ENCODE results near the gene IRF4. TPM values are rescaled to one million over a fixed set of nuclear protein-coding genes. Genes with fewer than 3 reads are reported as not detected.

IRF4 gene
- total and polyA plus RNA-seq, 2 donors (not counting 3 experiments of a cell fraction or from before 2014, with no cell fraction given) = not detected

- no peak for FAIRE-seq
- Histone ChIP-seq H3K4me1 (ENCODE audit: control insufficient read depth, extremely low read depth, insufficient read depth, low read length) (no peaks in the 10 kb centered on the region), H3K9me1 (replicated peaks; ENCODE audit: control insufficient read depth, extremely low read depth, insufficient read depth, low read length) (no peaks in the 10 kb centered on the region), H3K4me2 (ENCODE audit: insufficient read depth, low read length) (no peak overlapping the region), H3K9me3 (replicated peaks; ENCODE audit: control insufficient read depth, insufficient read depth, low read length) (no peaks in the 10 kb centered on the region), H3K4me3 (replicated peaks in 1 of 3; ENCODE audit: insufficient read depth in 1 of 3, low read depth in 1 of 3, low read length in 3 of 3) (no peak overlapping the region), H3K9ac (replicated peaks; ENCODE audit: extremely low read depth, insufficient read depth, low read length) (no peak overlapping the region), H3K36me3 (ENCODE audit: control insufficient read depth in 2 of 2, extremely low read depth in 1 of 2, insufficient read depth in 2 of 2, low read length in 2 of 2) (no peaks in the 10 kb centered on the region), H3K27ac (ENCODE audit: insufficient read depth, low read depth, low read length) (no peak overlapping the region), H4K20me1 (replicated peaks; ENCODE audit: control insufficient read depth, extremely low read depth, insufficient read depth, low read length) (no peaks in the 10 kb centered on the region), H3K27me3 (ENCODE audit: control insufficient read depth in 2 of 2, insufficient read depth in 2 of 2, low read length in 2 of 2) (no peaks in the 10 kb centered on the region), H3K79me2 (ENCODE audit: control insufficient read depth, insufficient read depth, low read length) (no peaks in the 10 kb centered on the region), H2AFZ (ENCODE audit: low read depth, low read length) (no peak overlapping the region)
- intact Hi-C loops (cut with micrococcal nuclease) (no loop called here), dilution Hi-C loops (cut with MboI; ENCODE audit: extremely low pct_ligation_motif_present, low sequenced_read_pairs) (no loop called here)
- DNase-seq (ENCODE audit: low read depth, low spot score) = no peak
- ChIA-PET CTCF (no interaction called here), POLR2A (no interaction called here)
- TF ChIP-seq JUN (IDR thresholded peaks at IDR 0.05; ENCODE audit: borderline replicate concordance, insufficient read depth, insufficient read length, low read depth) = no peak
- no peak for TF ChIP-seq GATA2 (IDR thresholded peaks at IDR 0.05; ENCODE audit: insufficient read depth, insufficient read length, low read depth, low read length)
- TF ChIP-seq POLR2AphosphoS5 (IDR thresholded peaks at IDR 0.05; ENCODE audit: insufficient read depth, low read depth, low read length) = no peak
- TF ChIP-seq, protein P1, sequence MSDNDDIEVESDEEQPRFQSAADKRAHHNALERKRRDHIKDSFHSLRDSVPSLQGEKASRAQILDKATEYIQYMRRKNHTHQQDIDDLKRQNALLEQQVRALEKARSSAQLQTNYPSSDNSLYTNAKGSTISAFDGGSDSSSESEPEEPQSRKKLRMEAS (IDR thresholded peaks at IDR 0.05; ENCODE audit: insufficient read depth, insufficient read length) = no peak
- TF ChIP-seq FOS (IDR thresholded peaks at IDR 0.05; ENCODE audit: borderline replicate concordance, insufficient read depth, low read length) = no peak
- TF ChIP-seq EZH2 (IDR thresholded peaks at IDR 0.05; ENCODE audit: borderline replicate concordance, low read depth, low read length, severe bottlenecking) = no peak
- no peak for TF ChIP-seq CTCF (IDR thresholded peaks at IDR 0.05; ENCODE audit: extremely low read depth in 1 of 2, insufficient read depth in 1 of 2, low read depth in 1 of 2, low read length in 2 of 2)
- no peak for TF ChIP-seq MYC (IDR thresholded peaks at IDR 0.05; ENCODE audit: low read depth, low read length)
- TF ChIP-seq POLR2A (IDR thresholded peaks at IDR 0.05; ENCODE audit: low read depth, low read length) = no peak
- BruUV-seq (replicated peaks) = no TSS peak
Observed at GRCh38 chr6:449057-449430, 57.5 kb downstream of the IRF4 start.
